KMS-11 (cell line): ENCODE measurements around the gene GRB7.

Source experiments
- H2AFZ ChIP-seq: fragments of 200-600 bp; sonication (generic); 2 replicates; pipeline ENCODE4 v1.6.1; 2016; ENCODE audit warnings: antibody characterized with exemption, mixed run types, low read depth
- H3K27ac ChIP-seq: fragments of 200-600 bp; sonication (generic); 2 replicates; pipeline ENCODE4 v1.6.1; 2016; ENCODE audit warnings: mild to moderate bottlenecking, mixed run types
- H3K27me3 ChIP-seq: fragments of 200-600 bp; sonication (generic); 2 replicates; pipeline ENCODE4 v1.6.1; 2017; ENCODE audit warnings: mild to moderate bottlenecking, low read depth, mixed run types, moderate library complexity; ENCODE audit not compliant: insufficient read depth
- H3K36me3 ChIP-seq: fragments of 200-600 bp; sonication (generic); 2 replicates; pipeline ENCODE4 v1.6.1; 2017; ENCODE audit warnings: mild to moderate bottlenecking, mixed run types; ENCODE audit not compliant: insufficient read depth
- H3K4me1 ChIP-seq: fragments of 200-600 bp; sonication (generic); 2 replicates; pipeline ENCODE4 v1.6.1; 2016; ENCODE audit warnings: mild to moderate bottlenecking, low read depth, mixed run types; ENCODE audit not compliant: poor library complexity, severe bottlenecking
- H3K4me2 ChIP-seq: fragments of 200-600 bp; sonication (generic); 2 replicates; pipeline ENCODE4 v1.7.0; 2016; ENCODE audit warnings: mild to moderate bottlenecking, mixed run types
- H3K4me3 ChIP-seq: fragments of 200-600 bp; sonication (generic); IDR thresholded peaks from 2 replicates; pipeline ENCODE4 v1.6.1; 2017; ENCODE audit warnings: low read depth, low read length, mixed read lengths; ENCODE audit not compliant: insufficient read depth
- H3K79me2 ChIP-seq: fragments of 200-600 bp; sonication (generic); 2 replicates; pipeline ENCODE4 v1.6.1; 2016; ENCODE audit warnings: low read depth, mixed run types; ENCODE audit not compliant: insufficient read depth
- H3K9ac ChIP-seq: fragments of 200-600 bp; sonication (generic); 2 replicates; pipeline ENCODE4 v1.6.1; 2016; ENCODE audit warnings: mild to moderate bottlenecking, mixed run types
- H4K20me1 ChIP-seq: fragments of 200-600 bp; sonication (generic); 2 replicates; pipeline ENCODE4 v1.6.1; 2016; ENCODE audit warnings: mild to moderate bottlenecking, mixed run types; ENCODE audit not compliant: insufficient read depth
- TF ChIP-seq, protein P1 (sequence below): fragments of 200-600 bp; sonication (generic); conservative IDR thresholded peaks from 2 replicates; pipeline ENCODE4 v1.6.1; 2017; ENCODE audit warnings: low read depth, mild to moderate bottlenecking, antibody characterized with exemption, low read length, moderate library complexity, mixed read lengths

Gene GRB7

DNA sequence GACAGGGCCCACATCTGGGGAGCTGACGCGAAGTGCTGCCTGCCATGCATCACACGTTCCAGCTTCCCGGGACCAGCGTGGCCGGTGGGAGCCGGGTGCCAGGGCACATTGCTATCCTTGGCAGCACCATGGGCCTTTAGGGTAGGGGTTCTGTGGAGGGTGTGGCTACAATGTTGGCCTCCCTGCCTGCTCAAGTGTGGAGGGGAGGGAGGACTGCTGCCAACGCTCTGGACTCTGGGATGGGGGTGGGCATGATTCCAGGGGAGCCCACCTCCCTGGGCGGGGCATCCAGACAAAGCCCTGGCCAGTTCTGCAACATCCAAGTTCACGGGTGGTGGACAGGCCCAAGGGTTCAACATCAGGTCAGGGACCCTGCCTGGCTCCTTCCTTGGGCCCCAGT is 13.9 kb downstream of the GRB7 start:
- Histone ChIP-seq H3K4me2 (no peak overlapping the region), H3K79me2 (peaks cover 6% of the 10 kb centered on the region; the same call in 1 of the 2 replicates), H3K27me3 (no peaks in the 10 kb centered on the region), H3K9ac (no peak overlapping the region), H3K4me3 (no peak overlapping the region), H3K36me3 (no peaks in the 10 kb centered on the region), H3K27ac (no peak overlapping the region), H3K4me1 (peaks cover 39% of the 10 kb centered on the region), H2AFZ (no peak overlapping the region), H4K20me1 (no peaks in the 10 kb centered on the region)
- TF ChIP-seq, protein P1, sequence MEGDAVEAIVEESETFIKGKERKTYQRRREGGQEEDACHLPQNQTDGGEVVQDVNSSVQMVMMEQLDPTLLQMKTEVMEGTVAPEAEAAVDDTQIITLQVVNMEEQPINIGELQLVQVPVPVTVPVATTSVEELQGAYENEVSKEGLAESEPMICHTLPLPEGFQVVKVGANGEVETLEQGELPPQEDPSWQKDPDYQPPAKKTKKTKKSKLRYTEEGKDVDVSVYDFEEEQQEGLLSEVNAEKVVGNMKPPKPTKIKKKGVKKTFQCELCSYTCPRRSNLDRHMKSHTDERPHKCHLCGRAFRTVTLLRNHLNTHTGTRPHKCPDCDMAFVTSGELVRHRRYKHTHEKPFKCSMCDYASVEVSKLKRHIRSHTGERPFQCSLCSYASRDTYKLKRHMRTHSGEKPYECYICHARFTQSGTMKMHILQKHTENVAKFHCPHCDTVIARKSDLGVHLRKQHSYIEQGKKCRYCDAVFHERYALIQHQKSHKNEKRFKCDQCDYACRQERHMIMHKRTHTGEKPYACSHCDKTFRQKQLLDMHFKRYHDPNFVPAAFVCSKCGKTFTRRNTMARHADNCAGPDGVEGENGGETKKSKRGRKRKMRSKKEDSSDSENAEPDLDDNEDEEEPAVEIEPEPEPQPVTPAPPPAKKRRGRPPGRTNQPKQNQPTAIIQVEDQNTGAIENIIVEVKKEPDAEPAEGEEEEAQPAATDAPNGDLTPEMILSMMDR, result no peak

GRCh38 chr17:39752241-39752881 is 14.6 kb downstream of the GRB7 start:
- no peak overlapping the region for H2AFZ ChIP-seq
- H3K4me2 ChIP-seq, result no peak overlapping the region
- H3K27me3 ChIP-seq, result no peaks in the 10 kb centered on the region
- H3K4me1 ChIP-seq, result peaks cover 46% of the 10 kb centered on the region
- no peak overlapping the region for H3K9ac ChIP-seq
- TF ChIP-seq, protein P1, result no peak
- no peak overlapping the region; the same call in 1 of the 2 replicates for H3K27ac ChIP-seq
- H3K4me3 ChIP-seq, result no peak overlapping the region
- H4K20me1 ChIP-seq, result no peaks in the 10 kb centered on the region
- H3K36me3 ChIP-seq, result no peaks in the 10 kb centered on the region
- H3K79me2 ChIP-seq, result peaks cover 6% of the 10 kb centered on the region; the same call in 1 of the 2 replicates

DNA sequence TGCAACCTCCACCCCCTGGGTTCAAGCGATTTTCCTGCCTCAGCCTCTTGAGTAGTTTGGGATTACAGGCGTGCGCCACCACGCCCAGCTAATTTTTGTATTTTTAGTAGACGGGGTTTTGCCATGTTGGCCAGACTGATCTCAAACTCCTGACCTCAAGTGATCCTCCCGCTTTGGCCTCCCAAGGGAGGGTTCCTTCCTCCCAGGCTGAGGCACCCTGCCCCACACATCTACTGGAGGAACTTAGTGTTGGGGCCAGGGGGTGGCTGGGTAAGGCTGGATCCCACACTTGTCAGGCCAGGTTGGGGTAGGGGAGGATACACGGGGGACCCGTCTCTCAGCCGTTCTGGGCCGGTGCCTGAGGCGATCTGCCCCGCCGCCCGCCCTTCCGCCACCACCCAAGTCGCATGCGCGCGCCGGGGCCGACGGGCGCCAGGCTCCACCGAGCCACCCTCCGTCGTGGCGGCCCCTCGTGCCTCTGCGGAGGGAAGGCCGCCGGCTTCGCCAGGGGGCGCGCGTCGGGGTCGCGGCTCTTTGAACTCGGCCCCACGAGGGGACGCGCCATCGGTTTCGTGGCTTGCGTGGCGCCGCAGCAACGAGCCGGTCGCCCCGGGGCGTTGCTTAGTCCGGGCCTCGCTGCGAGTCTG is 15.9 kb downstream of the GRB7 start:
- TF ChIP-seq, protein P1, result no peak; the same call in 1 of the 2 replicates
- peak overlapping the region; percentile 89 for H3K4me2 ChIP-seq
- H3K36me3 ChIP-seq, result no peaks in the 10 kb centered on the region
- peak overlapping the region; percentile 91 for H3K9ac ChIP-seq
- H3K4me3 ChIP-seq, result no peak overlapping the region
- peak overlapping the region; percentile 28; the same call in 1 of the 2 replicates for H2AFZ ChIP-seq
- H4K20me1 ChIP-seq, result no peaks in the 10 kb centered on the region
- H3K79me2 ChIP-seq, result peaks cover 6% of the 10 kb centered on the region; the same call in 1 of the 2 replicates
- H3K27me3 ChIP-seq, result no peaks in the 10 kb centered on the region
- H3K27ac ChIP-seq, result peak overlapping the region; percentile 98
- peaks cover 59% of the 10 kb centered on the region for H3K4me1 ChIP-seq

GRCh38 chr17:39754161-39754957 is 16.6 kb downstream of the GRB7 start:
- H3K79me2 ChIP-seq, result peaks cover 6% of the 10 kb centered on the region; the same call in 1 of the 2 replicates
- peak overlapping the region; percentile 99 for H3K4me2 ChIP-seq
- no peaks in the 10 kb centered on the region for H3K36me3 ChIP-seq
- no peaks in the 10 kb centered on the region for H4K20me1 ChIP-seq
- H3K27ac ChIP-seq, result peak overlapping the region; percentile 98
- peak overlapping the region; percentile 91 for H3K9ac ChIP-seq
- H3K27me3 ChIP-seq, result no peaks in the 10 kb centered on the region
- H2AFZ ChIP-seq, result peak overlapping the region; percentile 28; the same call in 1 of the 2 replicates
- H3K4me1 ChIP-seq, result peaks cover 66% of the 10 kb centered on the region
- H3K4me3 ChIP-seq, result no peak overlapping the region
- TF ChIP-seq, protein P1, result peak; percentile 63
